CD8-positive, alpha-beta memory T cell (primary cell): ENCODE results near the gene IFNA21. TPM values are rescaled to one million over a fixed set of nuclear protein-coding genes. Genes with fewer than 3 reads are reported as not detected.
"Not testable (repeated sequence)": the region's sequence is repeated elsewhere in the genome, so short reads cannot be mapped to it uniquely, and the experiment has no call there.

ENCODE experiments used
- CTCF ChIA-PET: fragments of 350-600 bp; sonication (Branson Sonifier 250); formaldehyde crosslinking; loops from one replicate; lab custom pipeline; 2021; ENCODE audit warnings: antibody characterized with exemption; lab: Charles Lee
- POLR2A ChIA-PET: fragments of 350-600 bp; sonication (Branson Sonifier 250); formaldehyde crosslinking; loops from one replicate; lab custom pipeline; 2021; ENCODE audit warnings: antibody characterized with exemption; lab: Charles Lee
- DNase-seq, 5 donors: peaks; one replicate each; pipeline versions ENCODE4 v3.0.0 to v3.0.0-alpha.2; 2020 to 2022; ENCODE audit warnings: mixed read lengths in 1 of 5
- H3K27ac ChIP-seq: one replicate; pipeline ENCODE4 v1.7.0; 2013; ENCODE audit warnings: low read depth, mild to moderate bottlenecking, low read length, moderate library complexity
- H3K27me3 ChIP-seq: 2 replicates; pipeline ENCODE4 v1.7.0; 2013; ENCODE audit warnings: low read length, mild to moderate bottlenecking; ENCODE audit not compliant: insufficient read depth, poor library complexity, severe bottlenecking
- H3K36me3 ChIP-seq: 2 replicates; pipeline ENCODE4 v1.7.0; 2013; ENCODE audit warnings: mild to moderate bottlenecking, low read length, moderate library complexity; ENCODE audit not compliant: insufficient read depth
- H3K4me1 ChIP-seq: 2 replicates; pipeline ENCODE4 v1.7.0; 2013; ENCODE audit warnings: mild to moderate bottlenecking, low read length, moderate library complexity; ENCODE audit not compliant: insufficient read depth
- H3K4me3 ChIP-seq: 2 replicates; pipeline ENCODE4 v1.7.0; 2013; ENCODE audit warnings: mild to moderate bottlenecking, low read length
- H3K9me3 ChIP-seq: 2 replicates; pipeline ENCODE4 v1.7.0; 2013; ENCODE audit warnings: mild to moderate bottlenecking, low read length
- H3K27ac Mint-ChIP-seq, 8 donors: one replicate each; pipeline ENCODE4 v1.8.0; 2020 to 2021; ENCODE audit warnings: mixed read lengths in 8 of 8, mild to moderate bottlenecking in 6 of 8, inconsistent platforms in 3 of 8, moderate library complexity in 3 of 8
- H3K27me3 Mint-ChIP-seq, 2 donors: one replicate each; pipeline ENCODE4 v1.8.0; 2020 to 2021; ENCODE audit warnings: mixed read lengths in 2 of 2, mild to moderate bottlenecking in 1 of 2, moderate library complexity in 1 of 2
- H3K36me3 Mint-ChIP-seq, 3 donors: one replicate each; pipeline ENCODE4 v1.8.0; 2020 to 2021; ENCODE audit warnings: mixed read lengths in 3 of 3, inconsistent platforms in 1 of 3, mild to moderate bottlenecking in 1 of 3
- H3K4me1 Mint-ChIP-seq, 3 donors: one replicate each; pipeline ENCODE4 v1.8.0; 2020 to 2021; ENCODE audit warnings: mixed read lengths in 3 of 3, inconsistent platforms in 1 of 3, mild to moderate bottlenecking in 1 of 3
- H3K4me3 Mint-ChIP-seq, 7 donors: one replicate each; pipeline ENCODE4 v1.8.0; 2020 to 2021; ENCODE audit warnings: mixed read lengths in 7 of 7, mild to moderate bottlenecking in 6 of 7, moderate library complexity in 4 of 7, inconsistent platforms in 2 of 7
- H3K9me3 Mint-ChIP-seq, 5 donors: one replicate each; pipeline ENCODE4 v1.8.0; 2020 to 2022; ENCODE audit warnings: mixed read lengths in 5 of 5, mild to moderate bottlenecking in 3 of 5, moderate library complexity in 2 of 5, inconsistent platforms in 1 of 5
- polyA plus RNA-seq: library from polyadenylated mRNA; unstranded; fragments of 300-500 nt; fragmentation: Illumina TruSeq; gene quantifications from one replicate; pipeline ENCODE4 v1.2.3, GENCODE V29; 2021
- total RNA-seq, 2 experiments: library from RNA; stranded (reverse); gene quantifications; one replicate each; pipeline ENCODE4 v1.2.3, GENCODE V29; 2021

Gene IFNA21
- total and polyA plus RNA-seq, 3 experiments from 2014 or later = not detected

DNA sequence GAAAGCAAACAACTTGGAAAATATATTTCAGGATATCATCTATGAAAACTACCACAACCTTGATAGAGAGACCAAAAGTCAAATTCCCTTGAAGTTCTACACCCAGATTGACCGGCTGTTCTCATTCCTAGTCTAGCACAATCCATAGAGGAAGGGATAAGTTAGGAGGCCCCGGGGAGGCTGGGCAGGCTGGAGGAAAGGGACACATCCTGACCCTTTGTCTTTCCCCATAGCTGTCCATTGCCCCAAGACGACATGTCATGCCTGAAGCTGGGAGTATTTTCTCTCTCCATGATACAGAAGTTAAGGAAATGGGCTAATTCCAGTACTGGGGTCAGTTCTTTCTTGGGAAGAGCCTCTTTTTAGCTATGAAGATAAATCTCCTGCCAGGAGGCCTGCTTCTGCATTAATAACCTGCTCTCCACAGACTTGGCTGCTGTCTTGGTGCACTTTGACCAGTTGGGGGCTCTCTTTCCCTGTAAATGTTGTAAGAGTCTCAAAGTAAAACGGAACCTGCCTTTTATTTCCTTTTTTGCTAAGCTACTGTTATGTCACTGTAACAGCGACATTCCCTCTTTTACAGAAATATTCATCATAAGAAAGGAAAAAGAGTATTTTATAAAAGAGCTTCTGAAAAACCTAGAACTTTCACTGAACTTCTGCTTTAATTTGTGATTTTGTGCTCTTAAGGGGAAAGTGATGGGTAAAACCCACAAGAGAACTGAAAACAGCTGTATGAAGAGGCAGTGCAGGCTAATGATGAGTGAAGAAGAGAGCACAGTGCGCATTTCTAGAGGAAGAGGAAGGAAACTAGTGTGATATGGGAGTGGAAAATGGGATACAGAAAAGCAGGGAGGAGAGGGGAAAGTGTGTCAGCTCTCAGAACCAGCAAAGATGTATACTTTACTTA lies 28.7 kb upstream of the IFNA21 start:
- H3K4me1 ChIP-seq, H3K4me3 ChIP-seq, H3K36me3 Mint-ChIP-seq, H3K27me3 ChIP-seq, H3K9me3 Mint-ChIP-seq, H3K36me3 ChIP-seq, H3K4me1 Mint-ChIP-seq, H3K27ac ChIP-seq, H3K9me3 ChIP-seq, H3K27me3 Mint-ChIP-seq: not testable (repeated sequence)
- H3K27ac Mint-ChIP-seq = peak overlapping the region in 1 of 8 donors; percentile 60
- DNase-seq = peak in 3 of 5 donors; percentile 13 to 35 (median 29)
- peak overlapping the region; percentile 7 to 64 (median 43) for H3K4me3 Mint-ChIP-seq
- POLR2A ChIA-PET = interaction anchor here (1.0 kb wide), 1 partner anchor 139 kb away, joined by 3 read pairs; no protein-coding TSS in a partner anchor
- CTCF ChIA-PET = interaction anchor here (0.7 to 2.1 kb wide), 17 partner anchors 8 to 595 kb away, joined by 3 to 16 read pairs (median 4); no protein-coding TSS in a partner anchor

DNA sequence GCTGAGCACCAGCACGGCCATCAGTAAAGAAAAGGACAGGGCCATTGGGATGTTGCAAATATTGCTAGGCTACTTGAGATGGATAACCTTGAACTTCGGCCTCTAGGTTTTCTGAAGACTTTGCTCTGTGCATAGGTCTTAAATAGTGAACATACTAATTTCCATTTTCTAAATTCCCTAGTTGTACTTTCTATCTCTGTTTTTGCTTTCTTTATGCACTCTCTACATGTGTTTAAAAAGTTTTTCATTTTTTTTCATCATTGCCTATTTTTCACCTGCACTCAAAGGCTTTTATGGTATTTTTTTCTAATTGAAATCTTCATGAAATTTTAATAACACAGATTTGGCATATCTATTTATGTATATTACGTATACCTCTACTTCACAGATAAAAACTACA lies 21.0 kb upstream of the IFNA21 start, which contains the start of gene IFNA4:
Gene IFNA4, minus strand, starts transcription at position 101 of the 400 bp plus-strand sequence. Its CDS starts 56 bp downstream, at position 45.
- H3K27me3 Mint-ChIP-seq, H3K27ac Mint-ChIP-seq, H3K9me3 Mint-ChIP-seq, H3K27ac ChIP-seq, H3K4me3 Mint-ChIP-seq, DNase-seq, H3K4me1 ChIP-seq, POLR2A ChIA-PET, H3K9me3 ChIP-seq, H3K27me3 ChIP-seq, H3K36me3 Mint-ChIP-seq, H3K4me3 ChIP-seq, CTCF ChIA-PET, H3K36me3 ChIP-seq: not testable (repeated sequence)
- peaks cover 9 to 14% (median 12%) of the 10 kb centered on the region in 3 donors for H3K4me1 Mint-ChIP-seq

DNA sequence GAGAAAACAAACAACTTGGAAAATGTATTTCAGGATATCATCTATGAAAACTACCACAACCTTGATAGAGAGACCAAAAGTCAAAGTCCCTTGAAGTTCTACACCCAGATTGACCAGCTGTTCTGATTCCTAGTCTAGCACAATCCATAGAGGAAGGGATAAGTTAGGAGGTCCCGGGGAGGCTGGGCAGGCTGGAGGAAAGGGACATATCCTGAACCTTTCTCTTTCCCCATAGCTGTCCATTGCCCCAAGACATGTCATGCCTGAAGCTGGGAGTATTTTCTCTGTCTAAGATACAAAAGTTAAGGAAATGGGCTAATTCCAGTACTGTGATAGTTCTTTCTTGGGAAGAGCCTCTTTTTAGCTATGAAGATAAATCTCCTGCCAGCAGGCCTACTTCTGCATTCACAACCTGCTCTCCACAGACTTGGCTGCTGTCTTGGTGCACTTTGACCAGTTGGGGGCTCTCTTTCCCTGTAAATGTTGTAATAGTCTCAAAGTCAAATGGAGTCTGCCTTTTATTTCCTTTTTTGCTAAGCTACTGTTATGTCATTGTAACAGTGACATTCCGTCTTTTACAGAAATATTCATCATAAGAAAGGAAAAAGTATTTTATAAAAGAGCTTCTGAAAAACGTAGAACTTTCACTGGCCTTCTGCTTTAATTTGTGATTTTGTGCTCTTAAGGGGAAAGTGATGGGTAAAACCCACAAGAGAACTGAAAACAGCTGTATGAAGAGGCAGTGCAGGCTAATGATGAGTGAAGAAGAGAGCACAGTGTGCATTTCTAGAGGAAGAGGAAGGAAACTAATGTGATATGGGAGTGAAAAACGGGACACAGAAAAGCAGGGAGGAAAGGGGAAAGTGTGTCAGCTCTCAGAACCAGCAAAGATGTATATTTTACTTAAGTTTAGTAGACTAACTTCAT lies 16.6 kb upstream of the IFNA21 start:
- H3K36me3 Mint-ChIP-seq, H3K27me3 Mint-ChIP-seq, H3K27ac ChIP-seq, H3K27me3 ChIP-seq, POLR2A ChIA-PET, H3K4me1 ChIP-seq, H3K9me3 Mint-ChIP-seq, H3K36me3 ChIP-seq, H3K9me3 ChIP-seq, H3K4me3 ChIP-seq: not testable (repeated sequence)
- peaks cover 9 to 14% (median 12%) of the 10 kb centered on the region in 3 donors for H3K4me1 Mint-ChIP-seq
- peak overlapping the region in 2 of 7 donors; percentile 5 to 67 for H3K4me3 Mint-ChIP-seq
- peak overlapping the region in 4 of 8 donors; percentile 15 to 40 (median 27) for H3K27ac Mint-ChIP-seq
- CTCF ChIA-PET = interaction anchor here (0.7 to 3.9 kb wide), 22 partner anchors 8 to 605 kb away, joined by 3 to 16 read pairs (median 3); no protein-coding TSS in a partner anchor
- peak in 2 of 5 donors; percentile 16 to 20 for DNase-seq

DNA sequence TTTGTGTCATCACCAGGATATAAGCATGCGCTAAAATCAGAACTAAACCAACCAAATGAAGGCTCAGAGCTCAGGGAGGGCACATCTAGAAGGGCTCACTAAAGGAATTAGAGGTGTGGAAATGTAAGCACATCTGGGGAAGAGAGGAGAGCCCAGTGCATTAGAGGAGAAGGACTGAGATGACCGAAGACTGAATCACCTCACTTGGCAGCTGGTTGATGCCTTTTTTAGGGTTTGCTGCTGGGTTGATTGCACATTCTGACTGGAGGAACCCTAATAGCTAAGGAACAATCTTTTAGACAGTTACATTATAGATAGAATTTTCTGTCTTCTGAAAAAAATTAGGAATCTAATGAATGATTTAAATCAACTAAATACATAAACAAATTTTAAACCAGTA lies 8.2 kb upstream of the IFNA21 start:
- H3K27me3 Mint-ChIP-seq = peaks cover 3 to 6% of the 10 kb centered on the region in 2 donors
- ChIA-PET CTCF (interaction anchor here (1.2 to 2.2 kb wide), 3 partner anchors 8 to 221 kb away, joined by 4 to 7 read pairs (median 7); no protein-coding TSS in a partner anchor), POLR2A (no interaction called here)
- Histone ChIP-seq H3K36me3 (no peaks in the 10 kb centered on the region), H3K4me1 (no peaks in the 10 kb centered on the region), H3K4me3 (no peak overlapping the region), H3K27ac (no peak overlapping the region), H3K9me3 (no peaks in the 10 kb centered on the region), H3K27me3 (no peaks in the 10 kb centered on the region)
- peaks cover 0 to 2% (median 0%) of the 10 kb centered on the region in 3 donors for H3K36me3 Mint-ChIP-seq
- no peak for DNase-seq
- H3K4me1 Mint-ChIP-seq = peaks cover 0 to 11% (median 0%) of the 10 kb centered on the region in 3 donors
- H3K9me3 Mint-ChIP-seq = no peaks in the 10 kb centered on the region
- no peak overlapping the region for H3K27ac Mint-ChIP-seq
- no peak overlapping the region for H3K4me3 Mint-ChIP-seq

DNA sequence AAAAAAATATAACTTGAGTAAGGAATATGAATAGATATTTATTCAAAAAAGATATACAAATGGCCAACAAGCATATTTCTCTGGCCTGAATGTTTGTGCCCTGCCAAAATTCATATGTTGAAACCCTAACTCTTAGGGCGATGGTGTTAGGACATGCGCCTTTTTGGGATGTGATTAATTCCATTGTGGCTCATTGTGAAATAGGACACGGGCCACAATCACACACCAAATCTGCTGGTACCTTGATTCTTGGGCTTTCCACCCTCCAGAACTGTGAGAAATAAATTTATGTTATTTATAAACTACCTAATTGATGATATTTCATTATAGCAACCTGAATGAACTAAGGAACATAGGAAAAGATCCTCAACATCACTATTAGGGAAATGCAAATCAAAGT lies 5.7 kb upstream of the IFNA21 start:
- Histone ChIP-seq H3K36me3 (no peaks in the 10 kb centered on the region), H3K27ac (no peak overlapping the region), H3K4me3 (no peak overlapping the region), H3K9me3 (no peaks in the 10 kb centered on the region), H3K27me3 (no peaks in the 10 kb centered on the region), H3K4me1 (no peaks in the 10 kb centered on the region)
- Mint-ChIP-seq H3K4me1 (peaks cover 0 to 11% (median 0%) of the 10 kb centered on the region in 3 donors), H3K4me3 (no peak overlapping the region), H3K36me3 (peaks cover 0 to 3% (median 3%) of the 10 kb centered on the region in 3 donors), H3K9me3 (no peaks in the 10 kb centered on the region), H3K27ac (no peak overlapping the region), H3K27me3 (peaks cover 1 to 6% of the 10 kb centered on the region in 2 donors)
- POLR2A ChIA-PET = no interaction called here
- DNase-seq = no peak
- CTCF ChIA-PET = no interaction called here

DNA sequence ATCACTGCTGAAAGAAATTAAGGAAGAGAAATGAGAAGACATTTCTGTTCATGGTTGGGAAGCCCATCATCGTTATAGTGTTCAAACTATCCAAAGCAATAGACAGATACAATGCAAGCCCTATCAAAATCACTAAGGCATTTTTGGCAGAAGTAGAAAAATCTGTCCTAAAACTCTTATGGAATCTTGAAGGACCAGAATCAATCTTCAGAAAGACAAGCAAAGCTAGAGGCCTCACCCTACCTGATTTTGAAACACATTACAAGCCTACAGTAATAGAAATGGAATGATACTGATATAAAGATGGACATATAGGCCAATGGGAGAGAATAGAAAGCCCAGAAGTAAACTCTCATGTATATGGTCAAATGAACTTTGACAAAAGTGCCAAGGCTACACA lies 4.9 kb upstream of the IFNA21 start:
- no peaks in the 10 kb centered on the region for H3K36me3 ChIP-seq
- no peak for DNase-seq
- Mint-ChIP-seq H3K9me3 (no peaks in the 10 kb centered on the region), H3K4me1 (peaks cover 0 to 11% (median 0%) of the 10 kb centered on the region in 3 donors), H3K4me3 (no peak overlapping the region), H3K27me3 (peaks cover 4 to 7% of the 10 kb centered on the region in 2 donors), H3K27ac (no peak overlapping the region), H3K36me3 (peaks cover 0 to 8% (median 3%) of the 10 kb centered on the region in 3 donors)
- H3K4me1 ChIP-seq = no peaks in the 10 kb centered on the region
- H3K27ac ChIP-seq = no peak overlapping the region
- H3K4me3 ChIP-seq = no peak overlapping the region
- H3K9me3 ChIP-seq = no peaks in the 10 kb centered on the region
- ChIA-PET CTCF (no interaction called here), POLR2A (no interaction called here)
- no peaks in the 10 kb centered on the region for H3K27me3 ChIP-seq

DNA sequence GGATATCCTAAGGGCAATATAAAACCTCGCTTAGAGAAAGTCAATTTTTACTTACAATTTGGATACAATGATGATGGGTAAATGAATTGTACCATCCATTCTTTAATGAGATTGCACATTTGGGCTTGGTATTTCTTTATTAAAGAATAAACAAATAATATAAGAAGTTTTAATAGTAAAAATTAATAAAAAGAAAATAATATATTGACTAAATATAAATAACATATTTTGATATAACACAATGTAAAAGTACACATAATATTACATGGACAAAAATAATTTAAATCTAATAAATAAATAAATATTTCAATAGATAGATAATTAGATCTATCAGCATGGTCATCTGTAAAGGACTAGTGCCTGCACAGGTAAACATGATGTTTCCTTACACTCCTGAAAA lies 944 bp downstream of the IFNA21 start:
- Histone ChIP-seq H3K9me3 (no peaks in the 10 kb centered on the region), H3K36me3 (no peaks in the 10 kb centered on the region), H3K4me3 (no peak overlapping the region), H3K27ac (no peak overlapping the region), H3K27me3 (no peaks in the 10 kb centered on the region), H3K4me1 (peaks cover 7% of the 10 kb centered on the region)
- no peak overlapping the region for H3K27ac Mint-ChIP-seq
- no peaks in the 10 kb centered on the region for H3K9me3 Mint-ChIP-seq
- peaks cover 7 to 10% of the 10 kb centered on the region in 2 donors for H3K27me3 Mint-ChIP-seq
- CTCF ChIA-PET = no interaction called here
- DNase-seq = no peak
- no peak overlapping the region for H3K4me3 Mint-ChIP-seq
- peaks cover 33 to 35% (median 34%) of the 10 kb centered on the region in 3 donors for H3K4me1 Mint-ChIP-seq
- POLR2A ChIA-PET = no interaction called here
- H3K36me3 Mint-ChIP-seq = peaks cover 0 to 20% (median 7%) of the 10 kb centered on the region in 3 donors
